Activated CD4-positive, CD25-positive, alpha-beta regulatory T cell treated with anti-CD3 and anti-CD28 coated beads, Interleukin-2, amount 50 U/mL, for 24 hours (primary cell): ENCODE measurements around the gene EGFLAM.

Experiments
- ATAC-seq, 2 donors: fragments of 150-1000 bp; cut with Tn5 transposase; one replicate each; pipeline ENCODE4 v1.10.0; 2021; ENCODE audit warnings: mild to moderate bottlenecking in 1 of 2, moderate library complexity in 1 of 2

The EGFLAM gene

DNA sequence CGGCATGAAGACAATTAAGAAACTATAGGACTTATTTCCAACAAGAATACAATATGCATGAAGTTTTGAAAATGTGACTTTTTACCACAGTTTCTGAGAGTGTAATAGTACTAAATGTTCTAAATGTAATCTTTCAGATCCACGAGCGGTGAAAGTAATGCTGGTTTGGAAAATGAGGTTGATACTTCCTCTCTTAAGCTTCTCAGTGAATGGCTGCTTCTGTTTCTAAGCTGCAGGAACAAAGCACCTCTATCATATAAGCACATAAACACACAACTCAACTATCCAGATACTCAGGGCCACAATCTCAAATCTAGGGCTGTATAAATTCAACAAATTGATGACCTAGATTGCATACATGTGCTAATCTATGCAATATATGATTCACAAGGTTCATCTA is 219.8 kb downstream of the EGFLAM start:
- no peak for ATAC-seq

- ATAC-seq = no peak
These were observed 220.5 kb downstream of the EGFLAM start for GRCh38 chr5:38478878-38479277.

DNA sequence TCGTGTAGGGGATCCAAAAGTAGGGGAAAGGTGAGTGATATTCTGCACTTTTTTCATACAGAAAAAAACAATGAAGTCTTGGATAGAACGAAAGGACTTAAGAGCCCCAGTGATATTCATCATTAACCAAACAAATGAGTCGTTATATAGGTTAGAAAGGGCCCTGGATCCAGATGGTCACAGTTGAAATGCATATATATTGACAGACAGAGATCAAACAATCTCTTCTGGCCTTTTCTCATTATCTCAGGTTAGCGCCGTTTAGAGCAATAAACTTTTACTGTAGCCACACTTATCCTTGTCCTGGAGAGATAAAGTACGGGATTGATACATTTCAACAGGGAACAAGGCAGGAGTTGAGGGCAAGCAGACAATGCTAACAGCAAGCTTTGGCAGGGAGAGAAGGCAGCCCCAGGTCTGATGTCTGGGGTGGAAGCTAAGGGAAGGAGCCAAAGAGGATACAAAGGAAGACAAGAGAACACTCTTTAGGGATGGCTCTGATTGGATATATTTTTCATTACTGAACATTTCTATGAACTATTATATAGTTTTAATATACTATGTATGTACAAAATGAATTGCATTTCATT is 221.1 kb downstream of the EGFLAM start:
- no peak for ATAC-seq

DNA sequence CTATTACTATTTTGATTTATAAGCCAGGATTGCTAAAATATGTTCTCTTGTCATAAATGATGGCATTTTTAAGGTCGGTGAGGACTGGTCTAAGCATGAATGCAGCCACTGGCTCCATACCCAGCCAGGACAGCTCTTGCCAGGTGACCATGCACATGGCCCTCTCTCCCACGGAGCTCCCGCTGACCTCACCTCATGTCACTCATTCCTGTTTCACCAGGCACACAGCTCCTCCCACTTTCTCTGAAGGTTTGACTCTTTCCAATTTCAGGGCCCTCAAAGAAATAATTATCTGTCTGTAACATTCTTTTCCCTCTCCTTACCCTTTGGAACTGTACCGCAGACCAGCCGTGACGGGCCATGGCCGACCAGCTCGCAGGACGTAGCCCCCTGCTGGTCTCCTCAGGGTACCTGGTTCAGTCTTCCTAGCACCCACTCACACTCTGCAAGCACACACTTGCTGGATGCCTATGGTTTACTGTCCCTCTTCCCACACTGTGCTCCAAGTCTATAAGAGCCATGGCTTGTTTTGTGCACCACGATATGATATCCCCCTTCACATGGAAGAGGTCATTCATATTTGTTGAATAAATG is 225.5 kb downstream of the EGFLAM start:
- ATAC-seq = no peak

DNA sequence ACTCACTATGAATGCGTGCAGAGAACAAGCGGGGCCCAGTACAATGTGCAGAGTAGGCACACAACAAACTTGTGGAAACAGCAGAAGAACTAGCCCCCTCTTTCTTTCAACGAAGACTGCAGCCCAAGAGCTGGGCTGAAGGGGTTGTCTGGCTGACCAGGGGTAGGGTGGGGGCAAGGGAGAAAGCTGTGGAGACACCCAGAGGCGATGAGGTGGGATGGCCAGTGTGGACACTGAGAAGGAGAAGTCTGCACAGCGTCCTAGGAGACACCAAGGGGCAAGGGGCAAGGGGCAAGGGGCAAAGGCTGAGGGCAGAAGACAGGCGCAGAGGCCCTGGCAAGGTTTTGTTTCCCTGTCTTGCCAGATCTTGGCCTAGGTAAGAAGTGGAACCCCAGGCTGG is 235.8 kb downstream of the EGFLAM start:
- no peak for ATAC-seq

GRCh38 chr5:38494763-38495162 is 236.4 kb downstream of the EGFLAM start:
- ATAC-seq = no peak

DNA sequence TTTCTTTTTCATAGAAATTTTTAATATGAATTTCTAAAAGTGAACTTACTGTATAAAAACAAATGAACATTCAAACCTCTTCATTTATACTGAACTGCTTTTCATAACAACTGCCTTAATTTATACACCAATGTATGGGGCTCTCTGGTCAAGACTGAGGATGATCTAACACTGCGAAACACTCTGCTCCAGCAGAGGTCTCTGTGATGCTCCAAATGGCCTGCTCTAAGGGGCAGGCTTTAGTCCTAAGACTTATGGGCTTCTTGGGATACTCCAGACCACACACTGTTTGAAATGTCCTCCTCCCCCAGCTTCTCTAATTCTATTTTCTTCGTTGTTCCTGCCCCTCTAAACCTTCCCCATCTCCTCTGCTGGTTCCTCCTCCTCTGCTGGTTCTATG is 239.6 kb downstream of the EGFLAM start:
- no peak for ATAC-seq

DNA sequence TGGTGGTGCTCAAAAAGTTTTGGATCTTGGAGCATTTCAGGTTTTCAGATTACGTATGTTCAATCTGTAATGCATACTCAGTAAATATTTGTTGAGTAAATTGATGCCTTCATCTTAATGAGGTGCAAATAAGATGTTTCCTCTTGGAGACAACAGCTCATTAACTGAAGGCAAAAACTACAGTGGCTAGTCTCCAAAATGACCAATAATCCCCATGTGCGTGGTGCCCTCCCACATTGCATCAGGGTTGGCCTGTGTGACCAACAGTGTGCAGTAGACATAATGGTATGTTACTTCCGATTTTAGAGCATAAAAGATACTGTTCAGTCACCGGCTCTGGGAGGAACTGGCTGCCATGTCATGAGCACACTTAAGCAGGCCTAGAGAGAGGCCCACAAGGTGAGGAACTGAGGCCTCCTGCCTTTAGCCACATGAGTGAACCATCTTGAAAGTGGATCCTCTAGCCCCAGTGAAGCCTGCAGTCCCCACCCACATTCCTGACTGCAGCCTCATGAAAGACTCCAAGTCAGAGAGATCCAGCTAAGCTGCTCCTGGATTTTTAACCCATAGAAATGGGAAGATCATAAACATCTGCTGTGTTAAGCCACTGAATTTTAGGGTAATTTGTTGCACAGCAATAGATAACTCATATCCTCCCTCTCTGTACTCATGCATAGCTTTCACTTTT is 242.4 kb downstream of the EGFLAM start:
- no peak for ATAC-seq

DNA sequence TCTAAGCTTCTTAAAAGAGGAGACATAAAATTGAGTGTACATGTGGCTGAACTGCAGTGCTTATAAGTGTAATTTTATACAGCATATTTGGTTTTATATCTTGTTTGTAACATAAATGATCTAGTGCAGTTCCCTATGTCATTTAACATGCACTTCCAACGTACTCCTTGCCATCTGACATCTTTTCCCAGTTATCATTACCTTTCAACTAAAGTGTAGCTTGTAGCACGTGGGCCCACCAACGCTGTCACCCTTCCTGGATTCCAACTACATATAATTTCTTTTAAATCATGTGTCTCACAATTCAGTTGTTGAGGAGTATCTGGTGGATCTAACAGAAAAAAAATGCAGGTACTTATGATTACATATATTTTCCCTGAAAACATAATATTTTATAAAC is 247.9 kb downstream of the EGFLAM start:
- no peak for ATAC-seq

- no peak for ATAC-seq
These were observed 250.8 kb downstream of the EGFLAM start for GRCh38 chr5:38509185-38509584.
